HEK293T (cell line): ENCODE measurements around the gene TRIM6.

Experiments used
- ARNT ChIP-seq: fragments of 450-650 bp; IDR thresholded peaks from 2 replicates; pipeline ENCODE4 v1.6.1; 2017; ENCODE audit warnings: mild to moderate bottlenecking
- ELF4 ChIP-seq: fragments of 450-650 bp; IDR thresholded peaks from 2 replicates; pipeline ENCODE4 v1.6.1; 2017; ENCODE audit warnings: antibody characterized with exemption
- FOXA1 ChIP-seq: fragments of 450-650 bp; IDR thresholded peaks from 2 replicates; pipeline ENCODE4 v1.6.1; 2016; ENCODE audit warnings: mild to moderate bottlenecking
- FOXM1 ChIP-seq: fragments of 450-650 bp; IDR thresholded peaks from 2 replicates; pipeline ENCODE4 v1.6.1; 2017; ENCODE audit warnings: mild to moderate bottlenecking, borderline replicate concordance
- NFRKB ChIP-seq: fragments of 450-650 bp; IDR thresholded peaks from 2 replicates; pipeline ENCODE4 v1.6.1; 2016; ENCODE audit warnings: mild to moderate bottlenecking, moderate library complexity
- SP1 ChIP-seq: fragments of 450-650 bp; IDR thresholded peaks from 2 replicates; pipeline ENCODE4 v1.6.1; 2017

GRCh38 chr11:5658318-5658717, 61.9 kb downstream of the TRIM6 start:
- no peak for TF ChIP-seq ELF4
- TF ChIP-seq NFRKB, result no peak
- no peak for TF ChIP-seq FOXA1
- no peak for TF ChIP-seq SP1
- no peak for TF ChIP-seq FOXM1
- TF ChIP-seq ARNT, result no peak
